ENCODE data around the gene ATP5PD. TPM values are rescaled to one million over a fixed set of nuclear protein-coding genes. Genes with fewer than 3 reads are reported as not detected.

ATP5PD gene
- total RNA-seq, 1 experiment from 2014 or later: 344 TPM

- Histone ChIP-seq H2BK5ac (ENCODE audit: insufficient read length, low read length) (no peak overlapping the region), H2BK120ac (ENCODE audit: low read depth, low read length, poor library complexity, severe bottlenecking) (no peak overlapping the region), H3K27ac (ENCODE audit: insufficient read length, low read depth, low read length) (no peak overlapping the region), H3K4me2 (ENCODE audit: insufficient read depth, insufficient read length, low read length) (no peak overlapping the region), H3K14ac (ENCODE audit: insufficient read depth, low read length) (no peak overlapping the region), H3K79me2 (ENCODE audit: insufficient read depth, low read length) (peaks cover 13% of the 10 kb centered on the region; the same call in 1 of the 2 replicates), H3K4me1 (ENCODE audit: insufficient read depth, low read length) (no peaks in the 10 kb centered on the region), H3K18ac (ENCODE audit: insufficient read length, low read depth, low read length) (no peak overlapping the region), H2AK5ac (ENCODE audit: insufficient read length, low read length) (no peak overlapping the region), H3K79me1 (ENCODE audit: insufficient read depth, low read depth, low read length, poor library complexity, severe bottlenecking) (peaks cover 5% of the 10 kb centered on the region), H3K4ac (ENCODE audit: low read depth, low read length) (no peak overlapping the region), H4K5ac (ENCODE audit: insufficient read length, low read depth, low read length) (no peak overlapping the region), H2AFZ (ENCODE audit: low read length) (no peak overlapping the region), H3K9me3 (ENCODE audit: control insufficient read depth, low read depth, low read length) (no peaks in the 10 kb centered on the region), H3K23ac (ENCODE audit: insufficient read length, low read depth, low read length) (no peak overlapping the region), H3K23me2 (ENCODE audit: insufficient read length, low read depth, low read length, poor library complexity, severe bottlenecking) (peaks cover 6% of the 10 kb centered on the region), H4K20me1 (ENCODE audit: control insufficient read depth, insufficient read depth, insufficient read length) (no peaks in the 10 kb centered on the region), H3K27me3 (ENCODE audit: insufficient read depth, low read length) (no peaks in the 10 kb centered on the region), H2BK12ac (ENCODE audit: insufficient read length, low read depth, low read length) (no peak overlapping the region), H4K8ac (replicated peaks; ENCODE audit: insufficient read length, low read depth, low read length) (no peak overlapping the region), H3T11ph (ENCODE audit: low read length) (no peak overlapping the region), H2BK20ac (ENCODE audit: low read depth, low read length, poor library complexity, severe bottlenecking) (no peak overlapping the region), H3K9ac (ENCODE audit: extremely low read depth, insufficient read length, low read length) (no peak overlapping the region), H3K56ac (ENCODE audit: insufficient read length, low read depth, low read length) (no peak overlapping the region), H2BK15ac (ENCODE audit: low read depth, low read length) (no peak overlapping the region), H4K91ac (ENCODE audit: insufficient read length, low read depth, low read length) (no peak overlapping the region)
- Mint-ChIP-seq H3K36me3 (ENCODE audit: insufficient read depth in 1 of 3, low read depth in 3 of 3) (peaks cover 31 to 66% (median 48%) of the 10 kb centered on the region in 3 experiments), H3K4me3 (no peak overlapping the region), H3K4me1 (peaks cover 25 to 26% of the 10 kb centered on the region in 2 experiments), H3K27me3 (ENCODE audit: low read depth) (no peaks in the 10 kb centered on the region), H3K9me3 (peaks cover 0 to 2% of the 10 kb centered on the region in 2 experiments; a peak in 2 of 5 replicates), H3K27ac (no peak overlapping the region)
- no peak for TF ChIP-seq CTCF (conservative IDR thresholded peaks at IDR 0.05)
- no peak for DNase-seq
Observed at GRCh38 chr17:75049706-75050105, 2.9 kb upstream of the ATP5PD start.
